Neural progenitor cell (in vitro differentiated cells): Measurements from ENCODE around the gene ZC3H8. TPM values are rescaled to one million over a fixed set of nuclear protein-coding genes. Genes with fewer than 3 reads are reported as not detected.

Experiments
- DNase-seq: peaks from one replicate; pipeline ENCODE4 v3.0.0-alpha.2; 2016; ENCODE audit warnings: low spot score
- H2AFZ ChIP-seq: fragments of 200-600 bp; sonication (generic); replicated peaks from 2 replicates; pipeline ENCODE4 v1.6.1; 2016; ENCODE audit warnings: antibody characterized with exemption
- H3F3A ChIP-seq: fragments of 200-600 bp; sonication (generic); 2 replicates; pipeline ENCODE4 v1.6.1; 2016; ENCODE audit warnings: antibody characterized with exemption, low read depth
- H3K27ac ChIP-seq: fragments of 200-600 bp; sonication (generic); 2 replicates; pipeline ENCODE4 v1.5.1; 2016; ENCODE audit warnings: mild to moderate bottlenecking
- H3K27me3 ChIP-seq: fragments of 200-600 bp; sonication (generic); 2 replicates; pipeline ENCODE4 v1.6.1; 2016; ENCODE audit warnings: mild to moderate bottlenecking, moderate library complexity
- H3K36me3 ChIP-seq: fragments of 200-600 bp; sonication (generic); 2 replicates; pipeline ENCODE4 v1.5.1; 2016
- H3K4me1 ChIP-seq: fragments of 200-600 bp; sonication (generic); 2 replicates; pipeline ENCODE4 v1.6.1; 2016; ENCODE audit warnings: mixed run types
- H3K4me2 ChIP-seq: fragments of 200-600 bp; sonication (generic); 2 replicates; pipeline ENCODE4 v1.6.1; 2016
- H3K4me3 ChIP-seq: fragments of 200-600 bp; sonication (generic); 2 replicates; pipeline ENCODE4 v1.5.1; 2016
- H3K79me2 ChIP-seq: fragments of 200-600 bp; sonication (generic); 2 replicates; pipeline ENCODE4 v1.6.1; 2016; ENCODE audit warnings: low read depth
- H3K9ac ChIP-seq: fragments of 200-600 bp; sonication (generic); 2 replicates; pipeline ENCODE4 v1.6.1; 2016
- H3K9me3 ChIP-seq: fragments of 200-600 bp; sonication (generic); 2 replicates; pipeline ENCODE4 v1.5.1; 2016; ENCODE audit warnings: low read depth
- H4K20me1 ChIP-seq: fragments of 200-600 bp; sonication (generic); 2 replicates; pipeline ENCODE4 v1.6.1; 2016; ENCODE audit warnings: low read depth
- H3K27ac Mint-ChIP-seq: 3 replicates; pipeline ENCODE4 v1.8.0; 2021; ENCODE audit warnings: mixed read lengths
- H3K27me3 Mint-ChIP-seq: 2 replicates; pipeline ENCODE4 v1.8.0; 2022; ENCODE audit warnings: low read depth, mild to moderate bottlenecking, inconsistent platforms, moderate library complexity, mixed read lengths; ENCODE audit not compliant: insufficient read depth
- H3K36me3 Mint-ChIP-seq: 3 replicates; pipeline ENCODE4 v1.8.0; 2021; ENCODE audit warnings: mixed read lengths
- H3K4me1 Mint-ChIP-seq: 3 replicates; pipeline ENCODE4 v1.8.0; 2021; ENCODE audit warnings: mixed read lengths
- H3K4me3 Mint-ChIP-seq: 3 replicates; pipeline ENCODE4 v1.8.0; 2021; ENCODE audit warnings: mild to moderate bottlenecking, moderate library complexity, mixed read lengths
- H3K9me3 Mint-ChIP-seq: 3 replicates; pipeline ENCODE4 v1.8.0; 2020; ENCODE audit warnings: mixed read lengths
- CTCF ChIP-seq: fragments of 200-600 bp; sonication (generic); IDR thresholded peaks from 2 replicates; pipeline ENCODE4 v1.5.1; 2017; ENCODE audit warnings: antibody characterized with exemption, mild to moderate bottlenecking
- EZH2 ChIP-seq: fragments of 200-600 bp; sonication (generic); IDR thresholded peaks from 2 replicates; pipeline ENCODE4 v1.6.1; 2017; ENCODE audit warnings: antibody characterized with exemption, mild to moderate bottlenecking, moderate library complexity
- EZH2phosphoT487 ChIP-seq: fragments of 200-600 bp; sonication (generic); IDR thresholded peaks from 2 replicates; pipeline ENCODE4 v1.6.1; 2017; ENCODE audit warnings: antibody characterized with exemption
- total RNA-seq: library from RNA; depleted of rRNA; stranded (reverse); fragments of >200 nt; gene quantifications from 2 replicates; pipeline ENCODE4 v1.2.3, GENCODE V29; 2015; ENCODE audit warnings: low replicate concordance

The ZC3H8 gene
- total RNA-seq, 1 donor from 2014 or later: 14.2 TPM

- no peaks in the 10 kb centered on the region for H3K36me3 Mint-ChIP-seq
- H3K4me1 Mint-ChIP-seq: peaks cover 18% of the 10 kb centered on the region
- no peaks in the 10 kb centered on the region for H3K9me3 Mint-ChIP-seq
- no peaks in the 10 kb centered on the region for H3K9me3 ChIP-seq
- H3K27ac ChIP-seq: peak within 1 kb of the TSS; percentile 99
- DNase-seq: peak; percentile 98
- H3K79me2 ChIP-seq: peaks cover 34% of the 10 kb centered on the region
- H3K36me3 ChIP-seq: no peaks in the 10 kb centered on the region
- peak within 1 kb of the TSS; percentile 77 for H3K4me3 ChIP-seq
- H3K4me3 Mint-ChIP-seq: peak within 1 kb of the TSS; percentile 92
- peak within 1 kb of the TSS; percentile 73 for H2AFZ ChIP-seq
- TF ChIP-seq CTCF (peak; percentile 3), EZH2 (no peak), EZH2phosphoT487 (no peak)
- H3K27me3 ChIP-seq: no peaks in the 10 kb centered on the region
- peaks cover 30% of the 10 kb centered on the region for H3F3A ChIP-seq
- peak within 1 kb of the TSS; percentile 79 for H3K4me2 ChIP-seq
- H3K27ac Mint-ChIP-seq: peak within 1 kb of the TSS; percentile 96
- H4K20me1 ChIP-seq: peaks cover 3% of the 10 kb centered on the region
- H3K9ac ChIP-seq: peak within 1 kb of the TSS; percentile 97
- H3K4me1 ChIP-seq: peaks cover 24% of the 10 kb centered on the region
- H3K27me3 Mint-ChIP-seq: peaks cover 4% of the 10 kb centered on the region
These were observed 20.6 kb upstream of the ZC3H8 start, which contains the start of gene ZC3H6 for GRCh38 chr2:112275311-112275886. TSS of gene ZC3H6 (plus strand) at chr2:112275597. CDS start at chr2:112275995, 398 bp downstream.

GRCh38 chr2:112273349-112273748 is 18.5 kb upstream of the ZC3H8 start:
- Histone ChIP-seq H3K9ac (no peak overlapping the region), H3K27me3 (no peaks in the 10 kb centered on the region), H3K9me3 (no peaks in the 10 kb centered on the region), H4K20me1 (no peaks in the 10 kb centered on the region), H3K4me1 (peaks cover 24% of the 10 kb centered on the region), H2AFZ (no peak overlapping the region), H3K36me3 (no peaks in the 10 kb centered on the region), H3K4me2 (peak overlapping the region; percentile 75), H3K4me3 (no peak overlapping the region), H3K27ac (peak overlapping the region; percentile 42), H3F3A (peaks cover 30% of the 10 kb centered on the region), H3K79me2 (peaks cover 32% of the 10 kb centered on the region)
- Mint-ChIP-seq H3K27me3 (peaks cover 4% of the 10 kb centered on the region), H3K27ac (no peak overlapping the region), H3K4me1 (peaks cover 15% of the 10 kb centered on the region), H3K36me3 (no peaks in the 10 kb centered on the region), H3K9me3 (peaks cover 3% of the 10 kb centered on the region), H3K4me3 (peak overlapping the region; percentile 29)
- DNase-seq: no peak
- TF ChIP-seq EZH2: no peak

GRCh38 chr2:112272669-112273068 is 17.8 kb upstream of the ZC3H8 start:
- H3K27ac Mint-ChIP-seq: peak overlapping the region; percentile 38
- Histone ChIP-seq H3K9ac (no peak overlapping the region), H3K27ac (peak overlapping the region; percentile 18), H3K36me3 (no peaks in the 10 kb centered on the region), H3F3A (peaks cover 30% of the 10 kb centered on the region), H3K4me1 (peaks cover 24% of the 10 kb centered on the region), H2AFZ (no peak overlapping the region), H3K4me2 (peak overlapping the region; percentile 11), H3K9me3 (no peaks in the 10 kb centered on the region), H3K4me3 (no peak overlapping the region), H3K27me3 (no peaks in the 10 kb centered on the region), H3K79me2 (peaks cover 26% of the 10 kb centered on the region), H4K20me1 (no peaks in the 10 kb centered on the region)
- peaks cover 4% of the 10 kb centered on the region for H3K27me3 Mint-ChIP-seq
- TF ChIP-seq CTCF (no peak), EZH2 (no peak), EZH2phosphoT487 (no peak)
- H3K9me3 Mint-ChIP-seq: peaks cover 6% of the 10 kb centered on the region
- peak; percentile 22 for DNase-seq
- H3K4me1 Mint-ChIP-seq: peaks cover 15% of the 10 kb centered on the region
- H3K4me3 Mint-ChIP-seq: peak overlapping the region; percentile 4
- no peaks in the 10 kb centered on the region for H3K36me3 Mint-ChIP-seq

- Histone ChIP-seq H3K9ac (no peak overlapping the region), H3K36me3 (no peaks in the 10 kb centered on the region), H3K27me3 (no peaks in the 10 kb centered on the region), H3F3A (peaks cover 14% of the 10 kb centered on the region), H3K9me3 (no peaks in the 10 kb centered on the region), H3K79me2 (no peaks in the 10 kb centered on the region), H4K20me1 (no peaks in the 10 kb centered on the region), H2AFZ (no peak overlapping the region), H3K4me1 (peaks cover 10% of the 10 kb centered on the region), H3K4me3 (no peak overlapping the region), H3K4me2 (no peak overlapping the region), H3K27ac (no peak overlapping the region)
- Mint-ChIP-seq H3K4me3 (no peak overlapping the region), H3K9me3 (peaks cover 6% of the 10 kb centered on the region), H3K4me1 (peaks cover 9% of the 10 kb centered on the region), H3K27me3 (peaks cover 2% of the 10 kb centered on the region), H3K27ac (no peak overlapping the region), H3K36me3 (no peaks in the 10 kb centered on the region)
- no peak for TF ChIP-seq EZH2phosphoT487
- no peak for TF ChIP-seq CTCF
- no peak for TF ChIP-seq EZH2
- no peak for DNase-seq
These were observed 13.7 kb upstream of the ZC3H8 start for GRCh38 chr2:112268547-112268946.
